Esophagus mucosa (tissue), 1 donor: ENCODE data around the gene LIMS2. TPM values are rescaled to one million over a fixed set of nuclear protein-coding genes. Genes with fewer than 3 reads are reported as not detected.
A peak's percentile ranks its signal among the peaks of the same experiment; 100 is the strongest.

Experiments
- ATAC-seq: fragments of 200-7000 bp; cut with Tn5 transposase; one replicate; pipeline ENCODE4 v1.9.1; 2020
- total RNA-seq: library from RNA; stranded (reverse); gene quantifications from one replicate; pipeline ENCODE4 v1.2.4, GENCODE V29; 2023
- donor health status: DM: yes; HTN: yes; CAD: no.

Gene LIMS2
- 6.0 TPM for total RNA-seq

GRCh38 chr2:127675331-127676261, at the start of gene LIMS2:
TSS of gene LIMS2 (minus strand) at chr2:127675530. CDS start at chr2:127675024, 506 bp downstream.
- no peak for ATAC-seq

- no peak for ATAC-seq
Observed at GRCh38 chr2:127722807-127723206, 47.5 kb upstream of the LIMS2 start.

GRCh38 chr2:127721978-127722355, 46.6 kb upstream of the LIMS2 start:
- ATAC-seq: peak; percentile 80

- peak; percentile 74 for ATAC-seq
Observed at GRCh38 chr2:127721311-127721977, 46.1 kb upstream of the LIMS2 start.

GRCh38 chr2:127719301-127720218, 44.2 kb upstream of the LIMS2 start:
- ATAC-seq: peak; percentile 22

GRCh38 chr2:127718271-127718670, 42.9 kb upstream of the LIMS2 start:
- ATAC-seq: no peak

- ATAC-seq: no peak
Observed at GRCh38 chr2:127715778-127716449, 40.6 kb upstream of the LIMS2 start.

- ATAC-seq: no peak
Observed at GRCh38 chr2:127713562-127713961, 38.2 kb upstream of the LIMS2 start.

- no peak for ATAC-seq
Observed at GRCh38 chr2:127712999-127713398, 37.7 kb upstream of the LIMS2 start.

- ATAC-seq: no peak
Observed at GRCh38 chr2:127709336-127709735, 34.0 kb upstream of the LIMS2 start.

GRCh38 chr2:127707890-127708648, 32.7 kb upstream of the LIMS2 start:
- ATAC-seq: peak; percentile 73

GRCh38 chr2:127706215-127706990, 31.1 kb upstream of the LIMS2 start:
- ATAC-seq: no peak

- ATAC-seq: no peak
Observed at GRCh38 chr2:127705391-127706065, 30.2 kb upstream of the LIMS2 start.

- no peak for ATAC-seq
Observed at GRCh38 chr2:127704641-127705390, 29.5 kb upstream of the LIMS2 start.

- ATAC-seq: no peak
Observed at GRCh38 chr2:127703282-127703681, 28.0 kb upstream of the LIMS2 start.

- ATAC-seq: no peak
Observed at GRCh38 chr2:127702395-127703009, 27.2 kb upstream of the LIMS2 start.

- ATAC-seq: peak; percentile 80
Observed at GRCh38 chr2:127701651-127702394, 26.5 kb upstream of the LIMS2 start.

- ATAC-seq: peak; percentile 86
Observed at GRCh38 chr2:127701193-127701650, 25.9 kb upstream of the LIMS2 start, which contains the start of gene SFT2D3. TSS of gene SFT2D3 (plus strand) at chr2:127701497. CDS start at chr2:127701529, 32 bp downstream.
